Motor neuron (in vitro differentiated cells): ENCODE results near the gene CTDNEP1. TPM values are rescaled to one million over a fixed set of nuclear protein-coding genes. Genes with fewer than 3 reads are reported as not detected.

Source experiments
- total RNA-seq, 8 experiments: library from RNA; unstranded; fragments of 300-600 nt; gene quantifications; 2 replicates each; pipeline versions ENCODE4 v1.2.3 to v1.2.4, GENCODE V29; 2022

CTDNEP1 gene
- total RNA-seq, 8 experiments from 2014 or later, result 36.5 to 94.1 (median 56.7) TPM

Other genes starting within 250 kb of the CTDNEP1 start
- gene RNASEK, start 239.1 kb downstream of the CTDNEP1 start, total RNA-seq, result 100 to 1,000 TPM; 127 to 314 (median 229) TPM
- 1 to 10 TPM in 1 of 8 experiments, under 1 TPM in 6, not detected in 1; 0.05 to 1.5 (median 0.58) TPM for gene BCL6B, start 228.7 kb downstream of the CTDNEP1 start, total RNA-seq
- 1 to 10 TPM in 5 of 8 experiments, under 1 TPM in 3; 0.61 to 2.7 (median 1.1) TPM for gene SLC16A13, start 215.7 kb downstream of the CTDNEP1 start, total RNA-seq
- 1 to 10 TPM in 2 of 8 experiments, under 1 TPM in 6; 0.17 to 1.9 (median 0.34) TPM for gene SLC16A11, start 207.6 kb downstream of the CTDNEP1 start, total RNA-seq
- gene CLEC10A, start 171.5 kb downstream of the CTDNEP1 start, total RNA-seq, result under 1 TPM in 3 of 8 experiments, not detected in 5; 0.09 to 0.38 (median 0.36) TPM
- gene ASGR2, start 136.9 kb downstream of the CTDNEP1 start, total RNA-seq, result under 1 TPM in 3 of 8 experiments, not detected in 5; 0.11 to 0.51 (median 0.49) TPM
- gene ASGR1, start 72.4 kb downstream of the CTDNEP1 start, total RNA-seq, result 10 to 100 TPM in 4 of 8 experiments, 1 to 10 TPM in 4; 1.4 to 26.7 (median 10.1) TPM
- gene DLG4, start 31.9 kb downstream of the CTDNEP1 start, total RNA-seq, result 10 to 100 TPM in 7 of 8 experiments, 1 to 10 TPM in 1; 5.6 to 91.4 (median 42.6) TPM
- gene ACADVL, start 31.8 kb downstream of the CTDNEP1 start, total RNA-seq, result 100 to 1,000 TPM in 7 of 8 experiments, 10 to 100 TPM in 1; 77.7 to 513 (median 215) TPM
- gene DVL2, start 17.2 kb downstream of the CTDNEP1 start, total RNA-seq, result 10 to 100 TPM; 31.3 to 63.1 (median 40.6) TPM
- gene PHF23, start 12.3 kb downstream of the CTDNEP1 start, total RNA-seq, result 10 to 100 TPM; 25.2 to 63.1 (median 49.4) TPM
- gene GABARAP, start 9.3 kb downstream of the CTDNEP1 start, total RNA-seq, result 100 to 1,000 TPM; 336 to 734 (median 573) TPM
- gene ELP5, start 481 bp upstream of the CTDNEP1 start, total RNA-seq, result 10 to 100 TPM; 30.5 to 62.7 (median 51.5) TPM
- gene CLDN7, start 10.7 kb upstream of the CTDNEP1 start, total RNA-seq, result 1 to 10 TPM in 4 of 8 experiments, under 1 TPM in 4; 0.32 to 3.7 (median 0.99) TPM
- gene SLC2A4, start 30.0 kb upstream of the CTDNEP1 start, total RNA-seq, result 1 to 10 TPM in 1 of 8 experiments, under 1 TPM in 7; 0.20 to 1.4 (median 0.38) TPM
- gene YBX2, start 42.9 kb upstream of the CTDNEP1 start, total RNA-seq, result 1 to 10 TPM in 3 of 8 experiments, under 1 TPM in 5; 0.09 to 2.4 (median 0.51) TPM
- 100 to 1,000 TPM; 104 to 785 (median 231) TPM for gene EIF5A, start 55.9 kb upstream of the CTDNEP1 start, total RNA-seq
- 10 to 100 TPM; 35.1 to 61.1 (median 52.0) TPM for gene GPS2, start 63.6 kb upstream of the CTDNEP1 start, total RNA-seq
- 10 to 100 TPM; 11.4 to 44.6 (median 27.1) TPM for gene NEURL4, start 77.6 kb upstream of the CTDNEP1 start, total RNA-seq
- 10 to 100 TPM in 6 of 8 experiments, 1 to 10 TPM in 2; 4.9 to 36.4 (median 11.4) TPM for gene ACAP1, start 84.8 kb upstream of the CTDNEP1 start, total RNA-seq
- gene KCTD11, start 100.4 kb upstream of the CTDNEP1 start, total RNA-seq, result 10 to 100 TPM in 1 of 8 experiments, 1 to 10 TPM in 7; 4.0 to 14.5 (median 6.1) TPM
- gene TMEM95, start 103.4 kb upstream of the CTDNEP1 start, total RNA-seq, result under 1 TPM in 6 of 8 experiments, not detected in 2; 0.11 to 0.57 (median 0.32) TPM
- 1 to 10 TPM; 1.3 to 8.6 (median 2.4) TPM for gene TNK1, start 129.4 kb upstream of the CTDNEP1 start, total RNA-seq
- 10 to 100 TPM in 4 of 8 experiments, 1 to 10 TPM in 4; 3.8 to 24.8 (median 12.4) TPM for gene PLSCR3, start 142.8 kb upstream of the CTDNEP1 start, total RNA-seq
- 100 to 1,000 TPM in 7 of 8 experiments, 10 to 100 TPM in 1; 50.7 to 141 (median 111) TPM for gene TMEM256, start 152.4 kb upstream of the CTDNEP1 start, total RNA-seq
- 10 to 100 TPM in 7 of 8 experiments, 1 to 10 TPM in 1; 3.7 to 27.8 (median 18.1) TPM for gene NLGN2, start 156.1 kb upstream of the CTDNEP1 start, total RNA-seq
- under 1 TPM in 1 of 8 experiments, not detected in 7; 1.00 TPM for gene SPEM1, start 168.6 kb upstream of the CTDNEP1 start, total RNA-seq
- gene SPEM2, start 173.9 kb upstream of the CTDNEP1 start, total RNA-seq, result under 1 TPM in 3 of 8 experiments, not detected in 5; 0.24 to 0.43 (median 0.40) TPM
- 1 to 10 TPM in 1 of 8 experiments, under 1 TPM in 5, not detected in 2; 0.13 to 1.0 (median 0.32) TPM for gene SPEM3, start 177.1 kb upstream of the CTDNEP1 start, total RNA-seq
- 1 to 10 TPM in 6 of 8 experiments, under 1 TPM in 2; 0.33 to 5.4 (median 1.7) TPM for gene TMEM102, start 183.7 kb upstream of the CTDNEP1 start, total RNA-seq
- gene FGF11, start 187.8 kb upstream of the CTDNEP1 start, total RNA-seq, result 10 to 100 TPM in 4 of 8 experiments, 1 to 10 TPM in 2, under 1 TPM in 2; 0.61 to 17.4 (median 7.1) TPM
- gene CHRNB1, start 193.3 kb upstream of the CTDNEP1 start, total RNA-seq, result 10 to 100 TPM in 1 of 8 experiments, 1 to 10 TPM in 7; 2.2 to 13.0 (median 8.0) TPM
- 10 to 100 TPM in 7 of 8 experiments, 1 to 10 TPM in 1; 9.8 to 36.2 (median 13.4) TPM for gene ZBTB4, start 227.9 kb upstream of the CTDNEP1 start, total RNA-seq
- 1 to 10 TPM in 4 of 8 experiments, under 1 TPM in 4; 0.49 to 1.9 (median 0.86) TPM for gene SLC35G6, start 229.7 kb upstream of the CTDNEP1 start, total RNA-seq
- gene POLR2A, start 232.6 kb upstream of the CTDNEP1 start, total RNA-seq, result 100 to 1,000 TPM in 2 of 8 experiments, 10 to 100 TPM in 6; 26.0 to 137 (median 43.8) TPM